Activated naive CD8-positive, alpha-beta T cell treated with anti-CD3 and anti-CD28 coated beads, Interleukin-2, amount 50 U/mL, for 16 hours (primary cell): ENCODE data around the gene COMT.
"Not testable (repeated sequence)": the region's sequence is repeated elsewhere in the genome, so short reads cannot be mapped to it uniquely, and the experiment has no call there.

Experiments used
- DNase-seq: peaks from one replicate; pipeline ENCODE4 v3.0.0-alpha.2; 2020; ENCODE audit warnings: low read depth, low spot score

The COMT gene

DNA sequence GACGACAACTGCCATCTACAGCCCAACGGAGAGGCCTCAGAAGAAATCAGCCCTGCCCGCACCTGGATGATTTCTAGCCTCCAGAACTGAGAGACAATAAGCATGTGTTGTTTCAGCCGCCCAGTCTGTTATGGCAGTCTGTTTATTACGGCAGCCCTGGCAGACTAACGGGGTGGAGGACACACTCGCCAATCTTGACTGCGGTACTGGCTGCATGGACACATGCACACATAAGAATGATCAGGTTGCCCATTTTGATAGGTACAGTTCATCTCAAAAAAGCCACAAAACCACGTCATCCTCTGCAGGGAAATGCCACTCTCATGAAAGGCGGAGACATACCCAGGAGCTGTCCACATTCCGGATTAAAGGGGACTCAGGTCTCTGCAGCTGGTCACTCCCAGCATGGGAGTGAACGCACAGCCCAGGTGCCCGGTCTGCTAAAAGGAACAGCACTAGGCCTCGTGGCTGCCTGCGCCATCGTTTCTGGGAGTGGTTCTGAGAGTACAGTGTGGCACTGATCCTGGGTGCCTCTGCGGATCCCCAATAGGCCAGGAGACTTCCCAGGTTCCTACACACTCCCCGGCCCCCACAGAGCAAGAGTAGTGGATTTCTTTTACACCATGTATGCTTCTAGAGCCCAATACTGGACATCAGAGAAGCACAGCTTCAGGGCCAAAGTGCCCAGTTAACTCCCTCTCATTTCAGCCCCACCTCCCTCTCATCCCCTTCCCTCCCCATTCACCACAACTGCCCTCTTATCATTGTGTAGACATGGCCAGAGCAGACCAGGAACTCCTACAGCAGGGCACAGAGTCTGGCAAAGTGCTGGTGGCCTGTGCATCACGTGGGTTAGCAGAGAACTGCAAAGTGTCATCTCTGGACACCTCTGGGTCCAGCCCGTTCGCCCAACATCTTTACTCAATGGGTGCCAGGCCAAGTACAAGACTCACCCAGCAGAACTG lies 11.7 kb upstream of the COMT start:
- no peak for DNase-seq

DNA sequence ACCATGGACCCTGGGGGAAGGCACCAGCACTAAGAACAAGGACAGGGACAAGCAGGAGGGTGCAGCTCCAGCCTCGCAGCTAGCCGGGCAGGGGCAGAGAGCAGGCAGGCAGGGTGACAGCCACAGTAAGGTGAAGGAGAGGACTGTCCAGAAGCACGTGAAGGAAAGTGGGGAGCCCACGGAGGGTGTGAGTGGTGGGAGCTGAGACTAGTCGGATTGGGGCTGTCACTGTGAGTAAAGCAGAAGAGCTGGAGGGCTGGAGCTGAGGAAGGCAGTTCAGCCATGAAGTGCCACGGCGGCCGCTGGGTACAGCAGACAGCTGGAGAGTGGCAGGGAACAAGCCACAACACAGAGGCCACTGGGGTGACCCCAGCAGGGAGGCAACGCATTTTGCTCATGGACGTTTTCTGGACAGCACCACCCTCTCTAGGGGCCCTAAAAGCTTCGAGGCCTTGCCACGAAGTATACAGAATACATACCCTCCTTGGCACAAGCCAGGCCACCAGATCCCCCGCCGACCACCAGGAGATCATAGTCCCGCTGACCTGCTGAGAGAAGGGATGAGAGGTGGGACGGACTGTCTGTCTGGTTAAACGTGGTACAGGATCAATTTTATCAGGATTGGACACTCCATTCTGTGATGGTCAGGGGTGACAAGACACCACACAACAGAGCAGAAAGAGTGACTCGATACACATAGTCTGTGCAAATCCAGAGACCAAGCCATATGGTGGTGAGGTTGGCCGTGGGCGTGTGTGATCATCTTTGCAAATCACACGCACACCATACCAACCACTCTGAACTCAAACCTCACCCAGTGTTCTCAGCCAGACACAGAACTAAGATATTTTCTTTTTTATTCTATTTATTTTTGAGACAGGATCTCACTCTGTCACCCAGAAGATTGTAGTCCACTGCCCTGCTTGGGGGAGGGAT lies 10.8 kb upstream of the COMT start:
- no peak for DNase-seq

DNA sequence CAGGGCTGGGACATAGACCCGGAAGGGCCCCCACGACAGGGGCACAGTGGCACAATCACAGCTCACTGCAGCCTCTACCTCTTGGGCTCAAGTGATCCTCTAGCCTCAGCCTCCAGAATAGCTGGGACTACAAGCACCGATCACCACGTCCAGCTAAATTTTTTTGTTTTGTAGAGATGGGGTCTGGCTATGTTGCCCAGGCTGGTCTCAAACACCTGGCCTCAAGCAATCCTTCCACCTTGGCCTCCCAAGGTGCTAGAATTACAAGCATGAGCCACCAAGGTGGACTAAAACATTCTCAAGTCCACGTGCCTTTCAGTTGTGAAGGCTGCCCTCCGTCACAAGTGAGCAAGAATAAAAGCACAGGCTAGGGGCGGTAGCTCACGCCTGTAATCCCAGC lies 10.1 kb upstream of the COMT start:
- no peak for DNase-seq

DNA sequence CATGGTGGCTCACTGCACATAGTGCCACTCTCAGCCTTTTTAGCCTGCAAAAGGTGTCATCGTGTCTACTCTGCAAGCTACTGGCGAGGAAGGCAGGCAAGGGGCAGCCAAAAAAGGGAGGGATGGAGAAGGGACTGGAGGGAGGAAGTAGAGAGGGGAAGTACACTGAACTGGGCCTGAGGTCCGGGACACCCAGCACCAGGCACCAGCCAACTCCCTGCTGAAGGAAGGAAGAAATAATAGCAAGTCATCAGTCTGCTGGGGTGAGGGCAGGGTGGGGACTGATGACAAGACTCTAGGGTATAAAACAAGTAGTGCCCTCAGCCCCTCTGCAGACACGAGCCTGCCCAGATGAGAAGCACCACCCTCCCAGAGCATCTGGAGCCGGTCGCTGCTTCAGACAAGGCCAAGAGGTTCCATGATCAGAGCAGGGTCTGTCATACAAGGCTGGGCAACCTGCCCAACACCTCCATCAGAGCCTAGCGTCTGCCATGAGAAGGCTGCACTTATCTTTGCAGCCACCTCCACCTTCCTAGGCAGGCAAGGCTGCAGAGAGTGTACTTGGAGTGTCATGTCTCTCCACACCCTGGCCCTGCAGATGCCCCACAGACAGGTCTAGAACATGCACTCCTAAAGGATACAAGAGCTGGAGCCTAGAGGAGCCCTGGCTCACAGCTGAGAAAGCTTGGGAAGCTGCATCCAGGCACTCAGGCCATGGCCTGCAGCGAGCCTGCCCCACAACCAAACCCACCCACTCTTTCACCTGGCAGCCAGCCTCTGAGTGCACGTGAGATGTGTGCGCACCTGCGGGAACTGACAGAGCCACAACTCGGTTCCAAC lies 9.0 kb upstream of the COMT start:
- DNase-seq: no peak

DNA sequence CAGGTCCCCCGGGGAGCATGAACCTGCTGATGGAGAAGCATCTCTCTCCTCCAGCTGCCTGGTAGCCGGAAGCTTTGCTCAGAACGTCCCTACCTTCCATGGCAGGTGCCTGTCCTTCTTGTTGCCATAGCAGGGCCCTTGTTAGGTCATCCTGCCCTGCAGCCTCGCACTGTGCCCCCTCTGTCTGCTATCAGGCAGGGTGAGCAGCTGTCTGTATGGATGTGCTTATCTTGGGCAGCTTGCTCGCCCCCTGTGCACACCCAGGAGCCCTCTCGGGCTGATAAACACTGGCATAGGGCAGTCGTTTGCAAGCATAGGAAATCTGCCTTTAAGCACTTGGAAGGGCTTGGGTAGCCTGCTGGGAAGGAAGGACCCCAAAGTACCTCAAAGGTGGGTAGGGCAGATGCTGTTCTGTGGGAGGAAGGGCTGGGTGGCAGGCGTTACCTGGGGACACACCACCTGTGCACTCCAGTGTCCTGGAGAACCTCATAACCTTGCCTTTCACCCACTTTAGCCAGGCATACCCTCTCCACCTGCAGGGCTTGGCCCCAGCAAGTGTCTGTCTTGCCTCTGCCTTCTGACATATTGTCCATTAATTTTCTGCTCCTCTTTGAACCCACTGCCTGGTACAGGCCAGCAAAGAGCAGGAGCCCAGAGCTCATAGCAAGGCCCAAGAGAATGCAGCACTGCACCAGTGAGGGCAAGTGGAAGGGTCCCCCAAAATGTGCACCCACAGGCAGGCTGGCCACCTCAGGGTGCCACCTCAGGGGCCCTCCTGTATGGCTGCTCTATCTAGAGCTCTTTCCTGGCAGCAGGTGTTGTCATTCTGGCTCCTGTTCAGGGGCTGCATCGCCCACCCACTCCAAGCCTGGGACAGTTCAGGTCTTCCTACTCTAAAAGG lies 8.0 kb upstream of the COMT start:
- no peak for DNase-seq

DNA sequence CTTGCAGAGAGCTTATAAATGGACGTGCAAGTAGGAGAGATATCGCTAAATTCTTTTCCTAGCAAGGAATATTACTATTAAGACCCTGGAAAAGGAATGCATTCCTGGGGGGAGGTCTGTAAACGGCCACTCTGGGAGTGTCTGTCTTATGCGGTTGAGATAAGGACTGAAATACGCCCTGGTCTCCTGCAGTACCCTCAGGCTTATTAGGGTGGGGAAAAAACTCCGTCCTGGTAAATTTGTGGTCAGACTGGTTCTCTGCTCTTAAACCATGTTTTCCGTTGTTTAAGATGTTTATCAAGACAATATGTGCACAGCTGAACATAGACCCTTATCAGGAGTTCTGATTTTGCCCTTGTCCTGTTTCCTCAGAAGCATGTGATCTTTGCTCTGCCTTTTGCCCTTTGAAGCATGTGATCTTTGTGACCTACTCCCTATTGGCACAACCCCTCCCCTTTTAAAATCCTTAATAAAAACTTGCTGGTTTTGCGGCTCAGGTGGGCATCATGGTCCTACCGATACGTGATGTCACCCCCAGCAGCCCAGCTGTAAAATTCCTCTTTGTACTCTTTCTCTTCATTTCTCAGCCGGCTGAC lies 6.4 kb upstream of the COMT start:
- not testable (repeated sequence) for DNase-seq

DNA sequence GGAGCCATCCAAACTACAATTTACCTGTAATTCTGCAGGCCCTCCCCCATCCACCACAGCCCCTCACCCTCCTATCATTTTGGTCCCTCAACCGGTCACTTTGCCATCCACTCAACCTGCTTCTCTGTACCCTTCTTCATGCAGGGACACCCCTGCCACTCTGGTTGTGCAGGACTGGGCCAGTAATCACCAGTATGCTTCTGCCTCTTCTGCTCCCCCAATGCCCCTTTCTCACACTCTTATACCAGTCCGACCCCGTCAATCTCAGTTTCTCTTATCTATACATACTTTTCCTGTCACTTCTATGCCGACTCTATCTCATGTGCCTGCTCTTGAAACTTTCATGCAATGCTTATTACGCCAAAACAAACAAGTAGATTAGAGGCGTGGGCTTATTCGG lies 5.1 kb upstream of the COMT start:
- no peak for DNase-seq

DNA sequence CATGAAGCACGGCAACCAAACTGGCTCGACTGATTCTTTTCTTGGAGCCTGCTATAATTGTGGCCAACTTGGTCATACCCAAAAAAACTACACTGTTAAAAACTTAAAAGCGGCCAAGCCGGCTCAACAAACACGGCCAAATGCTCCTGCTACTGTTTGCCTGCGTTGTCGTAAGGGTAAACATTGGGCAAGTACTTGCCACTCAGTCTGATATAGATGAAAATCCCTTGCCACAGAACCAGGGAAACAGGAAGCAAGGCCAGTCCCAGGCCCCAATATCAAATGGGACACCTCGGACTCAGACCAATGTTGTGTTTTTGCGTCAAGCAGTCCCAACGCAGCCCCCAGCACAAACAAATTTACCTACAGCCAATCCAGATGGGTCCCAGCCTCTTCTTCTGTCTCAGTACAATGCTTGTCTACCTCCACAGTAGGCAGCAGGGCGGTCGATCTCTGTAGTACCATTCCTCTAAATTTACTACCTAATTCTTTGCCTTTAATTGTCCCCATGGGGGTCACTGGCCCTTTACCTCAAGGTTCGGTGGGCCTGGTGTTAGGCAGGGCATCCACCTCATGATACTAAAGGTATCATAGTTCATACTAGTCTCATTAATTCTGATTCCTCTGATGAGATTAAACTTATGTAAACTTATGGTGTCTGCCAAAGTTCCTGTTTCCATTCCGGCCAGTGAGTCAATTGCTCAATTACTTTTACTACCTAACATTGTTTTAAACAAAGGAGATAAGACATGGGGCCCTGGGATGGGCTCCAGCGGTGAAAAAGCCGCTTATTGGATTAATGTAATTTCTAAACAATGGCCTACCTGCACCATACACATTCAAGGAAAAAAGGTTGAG lies 3.7 kb upstream of the COMT start:
- DNase-seq: no peak

DNA sequence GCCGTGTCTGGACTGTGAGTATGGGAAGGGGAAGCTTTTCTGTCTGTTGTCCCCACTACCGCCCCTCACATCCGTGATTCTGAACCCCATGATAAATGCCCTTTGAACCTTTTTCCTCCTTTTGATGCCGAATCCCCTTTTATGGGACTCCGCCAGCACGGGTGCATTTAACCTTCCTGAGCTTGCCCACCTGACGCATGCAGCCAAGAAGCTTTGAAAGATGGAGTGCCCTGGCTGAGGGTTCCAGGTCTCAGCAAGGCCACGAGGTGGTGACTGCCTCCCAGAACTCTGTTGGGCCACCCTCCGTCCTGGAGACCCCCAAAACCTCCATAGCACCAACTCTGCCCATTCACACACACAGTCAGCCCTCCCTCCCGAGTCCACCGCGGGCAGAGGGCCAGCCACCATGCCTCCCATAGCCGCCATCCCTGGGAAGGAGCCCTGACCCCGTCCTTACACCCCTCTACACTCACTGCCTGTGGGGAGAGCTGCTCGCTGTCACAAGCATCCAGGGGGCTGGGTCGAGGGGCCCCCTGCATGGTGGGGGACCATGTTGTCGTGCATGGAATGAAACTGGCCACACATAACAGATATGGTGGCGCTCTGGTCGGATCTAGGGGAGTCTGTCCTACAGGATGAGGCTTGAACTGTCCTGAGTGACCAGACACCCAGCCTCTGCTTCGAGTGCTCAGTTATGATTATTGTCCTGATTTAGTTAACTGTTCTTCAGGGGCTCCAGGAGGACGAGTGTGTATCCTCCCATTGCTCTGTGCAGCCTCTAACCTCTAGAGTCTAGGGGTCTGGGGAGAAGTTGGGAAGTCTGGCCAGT lies 822 bp upstream of the COMT start:
- DNase-seq: no peak

DNA sequence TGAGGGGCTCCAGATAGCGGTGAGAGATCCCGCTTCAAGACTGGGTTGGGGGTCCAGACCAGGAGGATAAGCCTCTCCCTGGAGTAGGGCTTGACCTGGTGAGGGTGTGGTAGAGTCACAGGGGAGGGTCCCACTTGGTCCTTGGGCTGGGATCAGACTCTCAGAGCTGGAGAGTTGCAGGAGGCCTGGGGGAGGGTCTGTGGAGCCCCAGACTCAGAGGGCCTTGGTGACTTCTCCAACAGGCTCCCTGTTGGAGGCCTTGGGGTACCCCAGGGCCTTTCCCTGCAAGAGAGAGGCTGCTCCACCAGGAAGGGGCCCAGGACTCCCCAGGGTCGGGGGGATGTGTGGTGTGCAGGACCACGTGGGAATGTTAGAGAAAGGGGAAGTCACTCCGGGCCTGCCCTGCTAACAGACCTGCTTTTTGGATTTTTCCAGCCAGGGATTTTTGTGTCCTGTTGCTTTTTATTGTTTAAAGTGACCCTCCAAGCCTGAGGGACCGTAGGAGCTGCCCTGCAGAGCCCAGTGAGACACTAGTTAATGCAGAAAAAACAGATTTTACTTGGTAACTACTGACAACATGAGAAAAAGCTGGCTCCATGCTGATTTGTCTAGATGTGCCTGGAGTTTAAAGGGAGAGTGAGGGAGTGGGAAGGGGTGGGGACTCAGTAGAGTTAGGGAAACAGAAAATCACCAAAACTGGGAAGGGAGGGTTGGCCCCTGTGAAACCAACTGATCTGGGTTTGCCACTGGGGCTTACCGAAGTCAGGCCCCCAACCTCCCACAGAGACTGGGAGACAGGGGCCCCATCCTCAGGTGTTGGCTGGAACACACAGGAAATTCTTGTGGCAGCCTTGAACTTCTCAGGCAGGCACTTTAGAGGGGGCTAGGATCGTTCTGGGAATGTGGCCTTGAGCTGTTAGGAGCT lies 847 bp downstream of the COMT start:
- no peak for DNase-seq

DNA sequence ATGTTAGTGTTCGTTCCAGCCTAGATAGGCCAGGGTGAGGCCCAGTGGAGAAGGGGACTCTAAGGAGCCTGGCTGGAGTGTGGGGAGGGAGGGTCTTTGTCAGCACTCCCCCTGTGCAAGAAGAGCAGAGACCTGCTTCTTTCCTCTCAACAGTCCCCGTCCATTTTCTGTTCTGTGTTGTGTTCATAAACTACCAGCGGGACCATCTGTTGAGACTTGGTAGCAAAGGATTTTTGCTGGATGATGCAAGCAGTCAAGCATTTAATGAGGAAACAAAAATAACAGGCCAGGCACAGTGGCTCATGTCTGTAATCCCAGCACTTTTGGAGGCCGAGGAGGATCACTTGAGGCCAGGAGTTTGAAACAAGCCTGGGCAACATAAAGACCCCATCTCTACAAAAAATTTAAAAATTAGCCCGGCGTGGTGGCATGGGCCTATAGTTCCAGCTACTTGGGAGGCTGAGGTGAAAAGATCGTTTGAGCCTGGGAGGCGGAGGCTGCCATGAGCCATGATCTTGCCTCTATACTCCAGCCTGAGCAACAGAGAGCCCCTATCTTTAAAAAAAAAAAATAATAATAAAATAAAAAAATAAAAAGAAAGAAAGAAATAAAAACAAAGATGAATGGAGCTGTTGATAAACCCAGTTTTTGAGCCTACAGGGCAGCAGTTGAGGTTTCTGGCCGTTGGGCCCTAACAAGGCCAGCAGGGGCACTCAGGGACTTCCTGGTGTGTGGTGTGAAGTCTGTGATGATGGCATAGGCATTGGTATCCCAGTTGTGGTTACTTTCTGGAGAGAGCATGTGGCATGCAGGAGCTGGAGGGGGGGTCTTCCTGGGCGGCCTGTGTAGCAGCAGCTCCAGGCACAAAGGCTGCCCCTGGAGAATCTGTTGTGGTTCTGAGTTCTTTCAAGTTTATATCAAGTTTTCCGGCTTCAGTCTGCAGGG lies 1.8 kb downstream of the COMT start:
- DNase-seq: no peak

DNA sequence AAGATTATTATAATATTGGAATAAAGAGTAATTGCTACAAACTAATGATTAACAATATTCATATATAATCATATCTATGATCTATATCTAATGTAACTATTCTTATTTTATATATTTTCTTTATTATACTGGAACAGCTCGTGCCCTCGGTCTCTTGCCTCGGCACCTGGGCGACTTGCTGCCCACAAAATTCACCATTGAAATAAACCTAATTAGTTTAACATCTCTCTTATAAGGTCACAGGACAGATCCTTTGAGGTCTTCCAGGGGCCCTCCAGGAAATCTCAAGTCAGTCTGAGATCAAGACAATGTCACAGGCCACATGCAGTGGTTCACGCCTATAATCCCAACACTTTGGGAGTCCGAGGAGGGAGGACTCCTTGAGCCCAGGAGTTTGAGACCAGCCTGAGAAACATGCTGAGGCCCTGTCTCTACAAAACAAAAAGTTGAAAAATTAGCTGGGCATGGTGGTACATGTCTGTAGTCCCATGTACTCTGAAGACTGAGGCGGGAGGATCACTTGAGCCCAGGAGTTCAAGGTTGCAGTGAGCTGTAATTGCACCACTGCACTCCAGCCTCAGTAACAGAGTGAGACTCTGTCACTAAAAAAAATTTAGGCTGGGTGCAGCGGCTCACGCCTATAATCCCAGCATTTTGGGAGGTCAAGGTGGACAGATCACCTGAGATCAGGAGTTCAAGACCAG lies 6.6 kb downstream of the COMT start:
- no peak for DNase-seq

DNA sequence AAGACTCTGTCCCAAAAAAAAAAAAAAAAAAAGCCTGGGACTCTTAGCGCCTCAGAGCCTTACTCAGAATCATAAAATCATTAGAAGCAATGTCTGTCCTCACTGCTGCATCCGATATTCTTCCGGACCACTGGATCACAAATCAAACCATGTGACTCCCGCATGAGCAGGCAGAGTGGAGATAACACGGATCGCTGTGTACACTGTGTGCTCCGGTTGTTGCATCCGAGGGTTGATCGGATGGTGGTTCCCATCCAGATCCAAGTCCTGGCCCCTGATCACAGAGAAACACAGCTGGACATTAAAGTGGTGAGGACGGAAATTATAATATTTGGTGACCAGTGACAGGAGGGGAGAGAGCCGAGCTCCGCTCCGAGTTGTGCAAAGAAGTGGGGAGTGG lies 9.8 kb downstream of the COMT start:
- DNase-seq: no peak

DNA sequence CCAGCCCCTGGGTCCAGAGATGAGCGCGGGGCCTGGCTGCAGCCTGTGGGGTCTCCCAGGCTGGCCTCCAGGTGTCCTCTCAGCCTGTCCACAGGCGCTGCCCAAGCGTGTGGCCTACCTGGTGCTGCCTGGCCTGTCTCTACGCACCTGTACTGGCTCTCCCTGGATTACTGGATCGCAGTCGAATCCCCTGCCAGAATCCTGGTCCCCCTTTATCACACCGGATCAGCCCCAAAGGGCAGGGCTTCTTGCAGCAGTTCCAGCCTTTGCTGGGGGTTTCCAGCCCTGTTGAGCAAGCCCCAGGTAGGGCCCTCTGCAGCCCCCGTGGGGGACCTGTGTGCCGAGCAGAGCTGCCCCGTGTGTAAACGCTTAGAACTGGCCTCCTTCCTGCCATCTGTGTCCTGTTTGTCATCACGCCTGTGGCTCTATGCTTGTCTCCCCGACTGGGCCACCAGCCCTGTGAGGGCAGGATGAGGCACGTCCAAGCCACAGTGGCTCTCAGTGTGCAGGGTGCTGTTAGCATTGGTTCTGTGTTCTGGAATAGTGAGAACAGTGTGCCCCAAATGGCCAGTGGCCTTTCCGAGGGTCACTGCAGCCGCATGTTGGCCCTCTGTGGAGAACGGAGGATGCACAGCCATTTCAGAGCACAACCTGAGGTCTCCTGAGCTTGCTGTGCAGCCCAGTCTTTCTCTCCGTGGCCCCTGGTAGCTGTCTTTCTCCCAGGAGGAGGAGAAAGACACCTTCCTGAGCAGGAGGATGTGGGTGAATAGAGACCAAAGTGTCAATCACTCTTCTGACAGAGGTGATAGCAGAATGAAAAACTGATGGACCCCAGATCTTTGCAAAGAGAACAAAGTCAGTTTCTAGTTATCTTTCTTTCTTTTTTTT lies 13.9 kb downstream of the COMT start:
- no peak for DNase-seq
